Measurements from ENCODE around the gene OR52W1. TPM values are rescaled to one million over a fixed set of nuclear protein-coding genes. Genes with fewer than 3 reads are reported as not detected.

The OR52W1 gene
- total and polyA plus RNA-seq, 2 donors (not counting 3 experiments of a cell fraction or from before 2014, with no cell fraction given), result not detected

GRCh38 chr11:6152126-6152525 is 46.9 kb upstream of the OR52W1 start:
- dilution Hi-C loops (cut with MboI; ENCODE audit: extremely low pct_ligation_motif_present, low sequenced_read_pairs), result no loop called here
- no peak for TF ChIP-seq POLR2A (IDR thresholded peaks at IDR 0.05; ENCODE audit: low read depth, low read length)
- TF ChIP-seq MAX (IDR thresholded peaks at IDR 0.05; ENCODE audit: insufficient read depth, insufficient read length), result no peak
- TF ChIP-seq MYC (IDR thresholded peaks at IDR 0.05; ENCODE audit: low read depth, low read length), result no peak
- no peak for TF ChIP-seq FOS (IDR thresholded peaks at IDR 0.05; ENCODE audit: borderline replicate concordance, insufficient read depth, low read length)
- TF ChIP-seq EZH2 (IDR thresholded peaks at IDR 0.05; ENCODE audit: borderline replicate concordance, low read depth, low read length, severe bottlenecking), result no peak
- no peak for TF ChIP-seq POLR2AphosphoS5 (IDR thresholded peaks at IDR 0.05; ENCODE audit: insufficient read depth, low read depth, low read length)
- no peak for TF ChIP-seq GATA2 (IDR thresholded peaks at IDR 0.05; ENCODE audit: insufficient read depth, insufficient read length, low read depth, low read length)
- no peak for TF ChIP-seq JUN (IDR thresholded peaks at IDR 0.05; ENCODE audit: borderline replicate concordance, insufficient read depth, insufficient read length, low read depth)
- TF ChIP-seq CTCF (IDR thresholded peaks at IDR 0.05; ENCODE audit: extremely low read depth in 1 of 2, insufficient read depth in 1 of 2, low read depth in 1 of 2, low read length in 2 of 2), result no peak
- H3K9ac ChIP-seq (replicated peaks; ENCODE audit: extremely low read depth, insufficient read depth, low read length), result no peak overlapping the region
- no peak overlapping the region for H2AFZ ChIP-seq (ENCODE audit: low read depth, low read length)
- no peaks in the 10 kb centered on the region for H3K4me1 ChIP-seq (ENCODE audit: control insufficient read depth, extremely low read depth, insufficient read depth, low read length)
- H3K36me3 ChIP-seq (ENCODE audit: control insufficient read depth in 2 of 2, extremely low read depth in 1 of 2, insufficient read depth in 2 of 2, low read length in 2 of 2), result no peaks in the 10 kb centered on the region
- ChIA-PET POLR2A (no interaction called here), CTCF (interaction anchor here (2.0 kb wide), 1 partner anchor 15 kb away, joined by 5 read pairs; no protein-coding TSS in a partner anchor)
- FAIRE-seq (no peak), DNase-seq (ENCODE audit: low read depth, low spot score) (no peak)
- H3K4me3 ChIP-seq (replicated peaks in 1 of 3; ENCODE audit: insufficient read depth in 1 of 3, low read depth in 1 of 3, low read length in 3 of 3), result no peak overlapping the region
- intact Hi-C loops (cut with micrococcal nuclease), result no loop called here
- H3K27me3 ChIP-seq (ENCODE audit: control insufficient read depth in 2 of 2, insufficient read depth in 2 of 2, low read length in 2 of 2), result no peaks in the 10 kb centered on the region
- H3K9me1 ChIP-seq (replicated peaks; ENCODE audit: control insufficient read depth, extremely low read depth, insufficient read depth, low read length), result no peaks in the 10 kb centered on the region
- BruUV-seq (replicated peaks), result no TSS peak
- no peaks in the 10 kb centered on the region for H3K9me3 ChIP-seq (replicated peaks; ENCODE audit: control insufficient read depth, insufficient read depth, low read length)
- no peaks in the 10 kb centered on the region for H4K20me1 ChIP-seq (replicated peaks; ENCODE audit: control insufficient read depth, extremely low read depth, insufficient read depth, low read length)
- no peak overlapping the region for H3K27ac ChIP-seq (ENCODE audit: insufficient read depth, low read depth, low read length)
- no peak overlapping the region for H3K4me2 ChIP-seq (ENCODE audit: insufficient read depth, low read length)
- no peaks in the 10 kb centered on the region for H3K79me2 ChIP-seq (ENCODE audit: control insufficient read depth, insufficient read depth, low read length)
